GM12872 (cell line): ENCODE measurements around the gene TSTD2.

ENCODE experiments used
- CTCF ChIP-seq: IDR thresholded peaks from 3 replicates; pipeline ENCODE4 v1.5.1; 2011; ENCODE audit warnings: low read depth, mild to moderate bottlenecking, low read length, moderate library complexity; ENCODE audit not compliant: insufficient read depth

TSTD2 gene

GRCh38 chr9:97551308-97551707 lies 81.9 kb downstream of the TSTD2 start:
- no peak for TF ChIP-seq CTCF

GRCh38 chr9:97550386-97550785 lies 82.8 kb downstream of the TSTD2 start:
- TF ChIP-seq CTCF, result no peak
